GM18951 (cell line): ENCODE measurements around the gene RPAP3.

Experiments
- POLR2A ChIP-seq: IDR thresholded peaks from 4 replicates; pipeline ENCODE4 v1.6.1; 2011; ENCODE audit warnings: mild to moderate bottlenecking; ENCODE audit not compliant: insufficient read length, insufficient read depth; ENCODE audit errors: extremely low read depth
- in situ Hi-C: fragments of 300-500 bp; cut with MboI; formaldehyde crosslinking; loops from one replicate; pipeline ENCODE4 v1.12.0; 2022; ENCODE audit warnings: low sequenced_read_pairs, mixed read lengths, inconsistent platforms; ENCODE audit not compliant: unreplicated experiment

RPAP3 gene

DNA sequence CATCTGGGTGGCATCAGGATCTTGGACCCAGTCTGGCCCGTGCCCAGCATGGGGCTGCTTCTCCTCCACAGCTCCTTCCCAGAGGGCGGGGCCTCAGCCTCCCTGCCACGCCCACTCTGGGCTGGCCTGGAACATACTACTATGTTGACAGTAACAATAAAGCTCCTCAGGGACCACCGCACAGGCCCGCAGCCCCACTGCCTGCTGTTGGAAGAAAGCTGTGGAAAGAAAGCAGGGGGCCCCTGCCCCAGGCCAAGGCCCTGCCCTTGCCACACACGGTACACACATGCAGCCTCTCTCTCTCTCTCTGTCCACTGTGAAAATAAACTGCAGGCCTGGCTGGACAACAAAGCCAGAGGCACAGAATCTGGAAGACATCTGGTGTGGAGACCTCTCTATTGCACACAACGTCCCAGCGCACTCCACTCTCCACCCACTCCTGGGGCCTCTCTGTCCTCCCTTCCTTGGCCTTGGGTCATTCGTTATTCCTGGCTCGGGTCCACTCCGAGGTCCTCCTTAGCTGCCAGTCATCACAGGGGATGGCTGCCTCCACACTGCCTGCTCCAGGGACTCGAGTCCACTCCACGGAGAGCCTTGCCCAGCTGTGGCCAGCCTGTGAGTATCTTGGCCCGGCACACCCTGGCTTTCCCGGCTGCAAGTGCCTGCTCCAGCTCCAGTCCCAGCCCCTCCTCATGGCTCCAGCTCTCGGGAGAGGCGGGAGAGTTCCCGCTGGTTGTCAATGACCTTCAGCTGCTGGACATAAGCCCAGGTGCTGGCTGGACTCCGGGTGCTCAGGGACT is 31.2 kb upstream of the RPAP3 start:
- in situ Hi-C loops, result no loop called here
- TF ChIP-seq POLR2A, result no peak

- in situ Hi-C loops, result no loop called here
- no peak for TF ChIP-seq POLR2A
These were observed 30.4 kb upstream of the RPAP3 start for GRCh38 chr12:47736216-47736615.

GRCh38 chr12:47735649-47736048 is 29.8 kb upstream of the RPAP3 start:
- no peak for TF ChIP-seq POLR2A
- in situ Hi-C loops, result no loop called here

- in situ Hi-C loops, result no loop called here
These were observed 29.1 kb upstream of the RPAP3 start for GRCh38 chr12:47734725-47735480.

DNA sequence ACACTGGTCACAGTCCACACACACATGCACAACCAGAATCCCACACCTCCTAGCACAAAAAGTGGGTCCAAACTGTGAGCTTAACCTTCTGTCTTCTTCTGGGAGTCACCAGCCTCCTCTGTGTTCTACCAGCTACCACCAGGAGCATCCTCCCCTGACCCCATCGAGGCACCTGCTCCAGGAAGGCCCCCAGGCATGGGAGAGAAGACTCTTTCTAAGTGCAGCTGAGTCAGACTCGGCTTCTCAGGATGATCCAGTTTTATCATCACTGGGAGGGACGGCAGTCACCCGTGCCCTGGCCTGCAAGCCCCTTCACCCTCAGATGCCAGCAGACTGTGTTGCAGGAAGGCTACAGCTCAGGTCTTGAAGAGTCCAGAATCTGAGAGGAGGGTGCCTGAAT is 27.3 kb upstream of the RPAP3 start:
- no peak for TF ChIP-seq POLR2A
- in situ Hi-C loops, result no loop called here

More at GRCh38 chr12:47734725-47735480, 29.1 kb upstream of the RPAP3 start:
- no peak for TF ChIP-seq POLR2A

GRCh38 chr12:47732504-47732903 is 26.7 kb upstream of the RPAP3 start:
- no peak for TF ChIP-seq POLR2A
- in situ Hi-C loops, result no loop called here

DNA sequence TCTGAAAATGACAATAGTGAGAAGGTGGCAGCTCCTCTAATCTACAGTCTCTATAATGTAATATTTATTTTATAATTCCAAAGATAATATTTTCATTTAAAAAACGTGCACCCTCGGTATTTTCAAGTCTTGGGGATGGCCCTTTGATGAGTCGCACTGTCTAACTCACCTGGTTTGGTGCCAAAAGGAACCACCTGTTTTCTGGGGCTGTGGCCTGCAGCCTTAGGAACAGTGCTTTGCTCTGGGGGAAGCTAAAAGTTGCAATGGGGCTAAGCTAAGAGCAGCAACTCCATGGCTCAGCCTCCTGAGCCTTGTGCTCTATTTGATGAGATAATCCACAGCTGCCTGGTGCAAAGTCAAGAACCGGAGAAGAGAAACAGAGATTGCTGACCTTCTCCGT is 25.9 kb upstream of the RPAP3 start:
- in situ Hi-C loops, result no loop called here
- no peak for TF ChIP-seq POLR2A

- in situ Hi-C loops, result no loop called here
- no peak for TF ChIP-seq POLR2A
These were observed 24.5 kb upstream of the RPAP3 start for GRCh38 chr12:47730341-47730744.

- no peak for TF ChIP-seq POLR2A
These were observed 23.4 kb upstream of the RPAP3 start for GRCh38 chr12:47729233-47729632.

GRCh38 chr12:47725893-47726292 is 20.1 kb upstream of the RPAP3 start:
- in situ Hi-C loops, result no loop called here
- no peak for TF ChIP-seq POLR2A

More at GRCh38 chr12:47729233-47729632, 23.4 kb upstream of the RPAP3 start:
- in situ Hi-C loops, result no loop called here

DNA sequence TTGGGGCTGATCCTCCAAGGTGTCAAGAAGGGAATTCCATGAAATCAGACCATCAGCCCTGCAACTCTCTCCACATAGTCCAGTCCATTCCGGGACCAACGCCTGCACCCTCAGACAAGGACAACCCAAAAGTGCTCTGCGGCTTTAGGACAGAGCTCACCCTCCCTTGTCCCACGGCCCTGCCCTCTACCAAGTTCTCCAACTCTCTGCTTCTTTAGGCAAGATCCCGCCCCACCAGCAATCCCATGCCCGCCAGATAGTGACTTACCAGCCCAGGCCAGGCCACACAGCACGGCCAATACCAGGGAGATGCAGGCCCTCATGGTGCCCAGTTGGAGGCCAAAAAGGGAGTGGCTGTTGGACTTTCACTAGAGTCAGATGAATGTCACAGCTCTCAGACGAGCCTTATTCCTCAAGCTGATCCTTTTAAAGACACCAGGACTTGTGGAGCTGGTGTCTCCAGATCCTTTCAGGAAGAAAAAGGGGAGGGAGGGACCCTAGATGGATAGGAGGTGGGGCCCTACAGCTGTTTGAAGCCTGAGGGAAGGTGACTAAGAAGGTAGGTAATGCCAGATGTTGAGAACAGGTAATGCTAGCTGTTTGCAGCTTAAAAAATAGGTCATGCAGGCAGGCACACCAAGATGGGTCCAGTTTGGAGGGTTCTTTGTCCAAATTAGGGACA is 19.4 kb upstream of the RPAP3 start, which contains the start of gene ENDOU:
ENDOU (minus strand) TSS at position 400 of the 682 bp plus-strand sequence; CDS start at position 323, 77 bp downstream.
- TF ChIP-seq POLR2A, result no peak
- in situ Hi-C loops, result no loop called here

DNA sequence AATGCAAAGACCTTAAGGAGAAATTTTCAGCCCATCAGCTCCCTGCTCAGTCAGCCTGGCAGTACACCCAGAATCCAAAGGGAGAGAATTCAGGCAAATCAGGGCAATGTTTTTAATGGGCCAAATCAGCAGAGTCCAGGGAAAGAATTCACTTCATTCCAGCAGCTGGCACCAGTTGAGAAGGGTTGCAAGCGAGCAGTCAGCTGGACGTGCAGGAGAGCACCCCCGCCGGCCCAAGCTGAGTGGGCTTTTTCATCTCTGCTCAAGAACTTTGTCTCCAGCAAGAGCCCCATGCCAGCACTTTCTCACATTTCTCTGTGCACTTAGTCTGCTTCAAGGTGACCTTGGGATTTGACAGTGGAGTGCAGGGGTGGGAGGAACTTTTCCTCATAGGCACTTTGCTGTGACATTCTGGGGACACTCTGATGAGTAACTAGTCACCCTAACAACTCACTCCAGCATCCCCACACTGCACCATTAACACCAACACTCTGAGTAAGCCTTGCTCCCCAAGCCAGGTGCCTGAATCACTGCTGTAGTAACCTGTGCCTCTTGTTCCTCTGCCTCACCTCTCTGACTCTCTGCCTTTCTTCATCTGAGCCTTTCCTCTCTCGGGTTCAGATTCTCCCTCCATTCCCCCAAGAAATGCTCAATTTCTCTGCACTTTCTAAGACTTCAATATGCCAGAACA is 17.3 kb upstream of the RPAP3 start:
- in situ Hi-C loops, result no loop called here
- no peak for TF ChIP-seq POLR2A
